Measurements from ENCODE around the gene ADAMTS14.
"Not testable (repeated sequence)": the region's sequence is repeated elsewhere in the genome, so short reads cannot be mapped to it uniquely, and the experiment has no call there.

ADAMTS14 gene

GRCh38 chr10:70672165-70673042 lies at the start of gene ADAMTS14:
TSS of gene ADAMTS14 (plus strand) at chr10:70672506. CDS start at chr10:70672803, 297 bp downstream.
- peak; percentile 89 for DNase-seq (ENCODE audit: low read depth, low spot score)

- no peak for DNase-seq (ENCODE audit: low read depth, low spot score)
Measured at GRCh38 chr10:70622541-70622940, 49.8 kb upstream of the ADAMTS14 start.

DNA sequence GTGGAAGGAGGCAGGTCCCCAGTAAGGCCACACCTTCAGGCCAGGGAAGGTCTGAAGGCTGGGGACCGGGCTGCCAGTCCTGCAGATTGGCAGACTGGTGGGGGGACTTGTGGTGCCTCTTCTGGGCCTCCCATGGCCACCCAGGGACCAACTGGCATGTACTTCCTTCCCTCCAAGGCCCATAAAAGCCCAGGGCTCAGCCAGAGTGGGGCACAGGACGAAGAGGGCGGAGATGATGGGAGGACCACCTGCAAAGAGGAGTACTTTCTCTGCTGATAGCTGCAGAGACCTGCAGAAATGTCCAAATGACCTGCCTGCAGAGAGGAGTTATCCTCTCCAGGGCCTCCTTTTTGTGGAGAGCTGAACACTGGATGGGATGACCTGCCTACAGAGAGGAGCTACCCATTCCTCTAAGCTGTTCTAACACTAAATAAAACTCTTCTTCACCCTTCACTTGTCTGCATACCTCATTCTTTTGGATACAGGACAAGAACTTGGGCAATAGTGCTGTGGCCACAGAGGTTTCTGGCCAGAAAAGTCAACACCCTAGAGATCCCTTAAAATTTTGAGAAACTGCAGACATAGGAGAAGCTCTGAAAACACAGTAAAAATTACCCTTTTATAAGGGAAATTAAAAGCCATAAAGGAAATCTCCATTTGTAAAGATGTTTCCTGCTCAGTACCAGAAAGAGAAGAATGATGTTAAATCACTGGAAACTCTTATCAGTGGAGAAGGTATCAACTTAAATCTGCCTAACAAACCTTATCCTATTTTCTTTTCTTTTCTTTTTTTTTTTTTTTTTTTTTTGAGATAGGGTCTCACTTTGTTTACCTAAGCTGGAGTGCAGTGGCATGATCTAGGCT lies 49.1 kb upstream of the ADAMTS14 start:
- DNase-seq (ENCODE audit: low read depth, low spot score) = peak; percentile 10

DNA sequence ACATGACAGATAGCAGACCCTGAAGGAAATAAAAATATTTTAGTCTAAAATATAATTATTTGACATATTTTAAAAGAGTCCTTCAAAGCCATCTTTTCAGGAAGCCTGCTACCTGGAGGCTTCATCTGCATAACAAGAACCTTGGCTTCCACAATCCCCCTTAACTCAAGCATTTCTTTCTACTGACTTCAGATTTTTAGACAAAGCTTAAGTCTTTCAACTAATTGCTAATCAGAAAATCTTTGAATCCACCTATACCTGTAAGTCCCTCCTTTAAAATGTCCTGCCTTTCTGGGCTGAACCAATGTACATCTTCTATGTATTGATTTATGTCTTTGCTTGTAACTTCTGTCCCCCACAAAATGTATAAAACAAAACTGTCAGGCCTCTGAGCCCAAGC lies 46.2 kb upstream of the ADAMTS14 start:
- DNase-seq (ENCODE audit: low read depth, low spot score) = no peak

DNA sequence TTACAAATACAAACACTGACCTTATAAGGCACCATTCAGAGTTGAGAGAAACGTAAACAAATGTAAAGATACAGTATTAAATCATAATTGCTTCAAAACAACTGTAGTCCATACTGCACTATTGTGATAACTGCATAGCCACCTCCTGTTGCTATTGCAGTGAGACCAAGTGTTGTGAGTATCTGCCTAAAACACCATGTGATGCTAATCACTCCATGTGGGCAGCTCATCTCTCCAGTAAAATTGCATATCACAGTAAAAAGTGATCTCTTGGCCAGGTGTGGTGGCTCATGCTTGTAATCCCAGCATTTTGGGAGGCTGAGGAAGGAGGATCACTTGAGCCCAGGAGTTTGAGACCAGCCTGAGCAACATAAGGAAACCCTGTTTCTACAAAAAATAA lies 43.0 kb upstream of the ADAMTS14 start:
- no peak for DNase-seq (ENCODE audit: low read depth, low spot score)

GRCh38 chr10:70631735-70632134 lies 40.6 kb upstream of the ADAMTS14 start:
- not testable (repeated sequence) for DNase-seq (ENCODE audit: low read depth, low spot score)

DNA sequence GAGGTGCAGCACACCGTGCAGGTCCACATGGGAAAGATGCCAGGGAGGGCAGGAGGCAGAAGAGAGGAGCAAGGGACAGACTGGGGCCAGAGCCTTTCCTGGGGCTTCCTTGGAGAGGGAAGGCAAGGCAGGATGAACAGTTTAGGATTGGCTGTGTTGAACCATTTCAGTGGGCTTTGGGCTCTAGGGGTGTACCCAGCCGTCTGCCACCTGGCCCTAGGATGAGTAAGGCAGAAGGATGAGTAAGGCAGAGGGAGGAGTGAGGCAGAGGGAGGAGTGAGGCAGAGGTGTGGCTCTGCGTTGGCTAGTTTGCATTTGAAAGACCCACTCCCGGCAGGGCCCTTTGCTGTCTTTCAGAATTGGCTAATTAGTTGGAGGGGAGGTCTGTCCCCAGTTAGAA lies 38.3 kb upstream of the ADAMTS14 start:
- DNase-seq (ENCODE audit: low read depth, low spot score) = no peak

DNA sequence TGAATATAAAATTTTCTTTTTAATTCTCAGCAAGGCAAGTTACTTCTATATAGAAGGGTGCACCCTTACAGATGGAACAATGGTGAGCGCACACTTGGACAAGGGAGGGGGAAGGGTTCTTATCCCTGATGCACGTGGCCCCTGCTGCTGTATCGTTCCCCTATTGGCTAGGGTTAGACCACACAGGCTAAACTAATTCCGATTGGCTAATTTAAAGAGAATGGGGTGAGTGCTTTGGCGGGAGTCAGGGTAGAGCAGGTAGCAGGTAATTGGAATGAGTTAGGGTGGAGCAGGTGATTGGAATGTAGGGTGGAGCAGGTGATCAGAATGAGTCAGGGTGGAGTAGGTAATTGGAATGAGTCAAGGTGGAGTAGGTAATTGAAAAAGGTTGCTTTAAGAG lies 37.8 kb upstream of the ADAMTS14 start:
- not testable (repeated sequence) for DNase-seq (ENCODE audit: low read depth, low spot score)

DNA sequence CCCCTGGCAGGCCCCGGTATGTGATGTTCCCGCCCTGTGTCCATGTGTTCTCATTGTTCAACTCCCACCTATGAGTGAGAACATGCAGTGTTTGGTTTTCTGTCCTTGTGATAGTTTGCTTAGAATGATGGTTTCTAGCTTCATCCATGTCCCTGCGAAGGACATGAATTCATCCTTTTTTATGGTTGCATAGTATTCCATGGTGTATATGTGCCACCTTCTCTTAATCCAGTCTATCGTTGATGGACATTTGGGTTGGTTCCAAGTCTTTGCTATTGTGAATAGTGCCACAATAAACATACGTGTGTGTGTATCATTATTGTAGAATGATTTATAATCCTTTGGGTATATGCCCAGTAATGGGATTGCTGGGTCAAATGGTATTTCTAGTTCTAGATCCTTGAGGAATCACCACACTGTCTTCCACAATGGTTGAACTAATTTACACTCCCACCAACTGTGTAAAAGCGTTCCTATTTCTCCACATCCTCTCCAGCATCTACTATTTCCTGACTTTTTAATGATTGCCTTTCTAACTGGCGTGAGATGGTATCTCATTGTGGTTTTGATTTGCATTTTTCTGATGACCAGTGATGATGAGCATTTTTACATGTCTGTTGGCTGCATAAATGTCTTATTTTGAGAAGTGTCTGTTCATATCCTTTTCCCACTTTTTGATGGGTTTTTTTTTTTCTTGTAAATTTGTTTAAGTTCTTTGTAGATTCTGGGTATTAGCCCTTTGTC lies 32.5 kb upstream of the ADAMTS14 start:
- DNase-seq (ENCODE audit: low read depth, low spot score) = not testable (repeated sequence)

GRCh38 chr10:70643272-70643671 lies 29.0 kb upstream of the ADAMTS14 start:
- DNase-seq (ENCODE audit: low read depth, low spot score) = not testable (repeated sequence)

DNA sequence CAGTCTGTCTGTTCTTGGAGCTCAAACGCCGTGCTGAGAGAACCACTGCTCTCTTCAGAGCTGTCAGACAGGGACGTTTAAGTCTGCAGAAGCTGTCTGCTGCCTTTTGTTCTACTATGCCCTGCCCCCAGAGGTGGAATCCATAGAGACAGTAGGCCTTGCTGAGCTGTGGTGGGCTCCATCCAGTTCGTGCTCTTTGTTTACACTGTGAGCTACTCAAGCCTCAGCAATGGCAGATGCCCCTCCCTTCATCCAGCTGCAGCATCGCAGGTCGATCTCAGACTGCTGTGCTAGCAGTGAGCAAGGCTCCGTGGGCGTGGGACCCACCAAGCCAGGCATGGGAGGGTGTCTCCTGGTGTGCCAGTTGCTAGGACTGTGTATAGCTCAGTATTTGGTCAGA lies 27.3 kb upstream of the ADAMTS14 start:
- not testable (repeated sequence) for DNase-seq (ENCODE audit: low read depth, low spot score)

DNA sequence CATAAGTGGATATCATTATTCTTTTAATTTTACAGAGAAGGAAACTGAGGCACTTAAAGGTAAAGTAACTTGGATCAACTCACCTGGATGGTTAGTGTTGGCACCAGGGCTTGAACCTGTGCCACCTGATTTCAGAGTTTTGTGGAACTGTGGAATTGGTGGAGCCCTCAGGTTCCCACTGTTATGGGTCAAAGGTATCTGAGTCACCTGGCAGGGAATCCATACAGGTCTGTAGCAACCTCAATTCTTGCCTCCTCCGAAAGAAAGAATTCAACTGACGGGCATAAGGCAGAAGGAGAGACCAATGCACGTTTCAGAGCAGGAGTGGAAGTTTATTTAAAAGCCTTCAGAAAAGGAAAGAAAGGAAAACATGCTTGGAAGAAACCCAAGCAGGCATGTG lies 25.2 kb upstream of the ADAMTS14 start:
- no peak for DNase-seq (ENCODE audit: low read depth, low spot score)

- DNase-seq (ENCODE audit: low read depth, low spot score) = no peak
Measured at GRCh38 chr10:70648427-70648826, 23.9 kb upstream of the ADAMTS14 start.

DNA sequence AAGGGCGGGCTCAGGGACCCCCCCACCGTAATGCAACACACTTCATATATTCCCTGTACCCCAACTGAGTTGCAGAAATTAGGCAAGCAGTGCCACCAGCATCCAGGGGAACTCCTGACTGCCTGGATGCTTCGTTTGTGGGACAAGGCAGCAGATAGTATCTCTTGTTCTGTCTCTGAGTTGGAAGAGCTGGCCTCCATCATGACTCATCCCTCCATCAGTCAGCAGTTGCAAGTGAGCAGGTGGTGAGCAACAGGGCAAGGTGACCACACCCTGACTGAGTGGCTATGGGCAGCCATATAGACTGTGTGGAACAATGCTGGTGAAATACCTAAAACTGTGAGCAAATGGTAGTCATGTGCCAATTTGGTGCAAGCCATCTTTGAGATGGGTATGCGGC lies 22.8 kb upstream of the ADAMTS14 start:
- no peak for DNase-seq (ENCODE audit: low read depth, low spot score)

- DNase-seq (ENCODE audit: low read depth, low spot score) = no peak
Measured at GRCh38 chr10:70650104-70650503, 22.2 kb upstream of the ADAMTS14 start.

DNA sequence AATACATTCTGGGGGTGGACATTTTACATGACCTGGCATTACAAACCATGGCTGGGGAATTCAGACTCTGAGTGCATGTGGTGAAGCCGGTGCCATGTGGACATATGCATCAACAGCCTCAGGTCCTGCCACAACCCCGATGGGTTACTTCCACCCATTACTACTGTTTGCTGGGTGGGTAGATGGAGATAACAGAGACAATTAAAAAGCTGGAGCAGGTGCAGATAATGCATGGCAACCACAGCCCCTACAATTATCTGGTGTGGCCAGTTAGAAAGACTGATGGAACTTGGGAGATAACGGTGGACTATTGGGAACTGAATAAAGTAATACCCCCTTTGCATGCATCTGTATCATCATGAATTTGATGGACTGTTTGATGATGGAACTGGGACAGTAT lies 21.6 kb upstream of the ADAMTS14 start:
- DNase-seq (ENCODE audit: low read depth, low spot score) = no peak

DNA sequence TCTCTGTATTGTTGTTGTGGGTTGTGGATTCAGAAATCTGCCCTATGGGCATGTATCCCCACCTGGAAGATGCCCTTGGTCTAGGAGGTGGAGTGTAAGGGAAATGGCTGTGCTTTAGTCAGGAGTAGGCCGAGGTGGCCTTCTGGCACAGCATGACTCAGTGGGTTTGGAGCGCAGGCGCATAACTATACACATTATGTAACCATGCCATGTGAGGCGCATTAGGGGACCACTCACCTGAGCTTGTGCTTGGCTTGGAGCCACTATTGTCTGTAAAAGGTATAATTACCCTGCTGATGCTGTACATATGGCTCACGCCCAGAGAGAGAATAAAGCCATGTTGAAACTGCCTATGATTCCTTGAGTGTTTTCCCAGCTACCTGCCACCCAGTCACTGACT lies 20.6 kb upstream of the ADAMTS14 start:
- DNase-seq (ENCODE audit: low read depth, low spot score) = no peak

DNA sequence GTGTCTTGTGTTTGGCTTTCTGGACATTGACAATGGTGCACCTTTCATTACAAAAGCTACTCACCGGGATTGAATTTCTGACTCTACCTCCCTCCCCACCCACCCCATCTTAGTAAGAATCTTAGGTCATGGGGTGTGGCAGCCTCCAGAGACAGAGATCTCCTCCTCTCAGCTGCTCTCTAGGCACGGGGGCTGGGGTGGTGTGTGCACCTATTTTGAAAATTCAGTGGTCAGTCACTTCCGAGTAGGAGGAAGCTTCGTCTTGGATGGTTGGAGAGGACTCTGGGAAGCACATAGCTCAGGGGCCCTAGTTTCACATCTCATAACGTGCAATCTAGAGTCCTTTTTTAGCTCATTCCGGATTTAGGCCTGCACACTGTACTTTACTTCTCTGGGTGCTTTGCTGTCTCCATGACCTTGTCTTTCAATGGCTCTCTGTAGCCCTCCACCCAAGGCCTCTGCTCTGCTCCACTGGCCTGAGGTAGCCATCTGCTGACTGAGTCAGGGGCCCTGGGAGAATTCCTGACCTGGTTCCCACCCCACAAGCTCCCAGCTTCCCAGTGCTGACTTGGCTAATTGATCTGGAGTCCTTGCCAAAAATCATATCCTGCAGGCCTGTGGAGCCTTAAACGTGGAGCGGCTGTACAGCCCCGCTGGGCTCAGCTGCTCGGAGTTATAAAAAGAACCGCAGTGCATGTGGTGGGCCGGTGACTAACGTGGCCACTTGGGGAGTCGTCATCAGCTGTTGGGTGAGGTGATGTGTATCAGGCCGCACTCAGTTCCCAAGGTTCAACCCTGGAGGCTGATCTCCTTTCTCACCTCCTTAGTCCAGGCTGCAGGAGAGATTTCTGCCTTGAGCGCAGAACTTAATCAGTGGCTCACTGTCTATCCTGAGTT lies 19.3 kb upstream of the ADAMTS14 start:
- peak; percentile 96 for DNase-seq (ENCODE audit: low read depth, low spot score)

DNA sequence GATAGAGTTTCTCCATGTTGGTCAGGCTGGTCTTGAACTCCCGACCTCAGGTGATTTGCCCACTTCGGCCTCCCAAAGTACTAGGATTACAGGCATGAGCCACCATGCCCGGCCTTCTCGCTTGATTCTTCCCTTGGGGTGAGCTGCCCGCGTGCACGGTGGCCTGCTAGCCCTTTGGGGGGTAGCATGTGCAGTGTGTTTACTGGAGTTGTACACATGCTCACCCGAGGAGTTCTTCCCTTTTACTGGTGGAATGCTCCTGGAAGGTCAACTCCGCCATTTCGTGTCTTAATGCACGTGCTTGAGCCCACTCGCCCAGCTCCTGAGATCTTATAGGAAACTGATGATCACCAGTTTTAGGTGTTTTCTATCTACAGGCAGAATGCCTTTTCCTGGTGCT lies 17.0 kb upstream of the ADAMTS14 start:
- DNase-seq (ENCODE audit: low read depth, low spot score) = no peak

DNA sequence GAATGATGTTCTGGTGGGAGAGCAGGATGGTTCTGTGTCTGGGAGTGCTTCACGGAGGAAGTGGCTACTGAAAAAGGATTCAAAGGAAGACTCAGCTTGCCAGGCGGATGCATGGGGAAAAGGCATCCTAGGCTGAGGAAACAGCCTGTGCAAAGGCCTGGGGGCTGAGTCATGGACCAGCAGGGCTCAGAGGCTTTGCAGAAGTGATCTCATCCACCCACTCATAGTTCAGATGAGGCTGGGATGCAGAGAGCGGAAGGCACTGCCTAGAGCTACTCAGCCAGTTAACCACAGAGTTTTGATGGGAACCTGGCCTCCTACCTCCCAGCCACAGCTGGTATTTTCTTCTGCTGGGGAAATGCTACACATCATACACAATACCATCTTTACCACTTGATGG lies 15.8 kb upstream of the ADAMTS14 start:
- DNase-seq (ENCODE audit: low read depth, low spot score) = peak; percentile 97

DNA sequence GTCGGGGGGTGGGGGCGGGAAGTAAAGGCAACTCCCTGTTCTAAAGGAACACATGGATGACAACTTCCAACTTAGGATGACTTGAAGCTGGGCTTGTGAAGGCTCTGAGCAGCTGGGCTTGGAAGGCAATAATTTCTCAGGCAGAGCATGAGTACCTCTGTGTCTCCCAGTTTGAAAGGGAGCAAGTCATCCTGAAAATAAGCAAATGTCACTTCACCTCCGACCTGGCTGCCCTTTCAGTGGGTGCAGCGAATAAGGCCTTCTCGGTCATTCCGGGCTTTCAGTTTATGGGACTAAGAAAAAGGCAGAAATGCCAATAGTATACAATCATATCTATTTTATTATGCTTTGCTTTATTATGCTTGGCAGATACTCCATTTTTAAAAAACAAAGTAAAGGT lies 15.3 kb upstream of the ADAMTS14 start:
- no peak for DNase-seq (ENCODE audit: low read depth, low spot score)

Data from astrocyte of the hippocampus (primary cell).